Lower leg skin (tissue), 3 donors: ENCODE data around the gene GABRG3.

Source experiments
- POLR2A ChIP-seq, 2 donors: fragments of 450-650 bp; IDR thresholded peaks; one replicate each; pipeline ENCODE4 v1.6.1; 2016 to 2017; ENCODE audit warnings: antibody characterized with exemption in 2 of 2, mild to moderate bottlenecking in 1 of 2, moderate library complexity in 1 of 2
- TF ChIP-seq, protein P1 (sequence below), 3 donors: fragments of 450-650 bp; IDR thresholded peaks; one replicate each; pipeline ENCODE4 v1.5.1; 2016; ENCODE audit warnings: antibody characterized with exemption in 3 of 3, mild to moderate bottlenecking in 3 of 3, moderate library complexity in 2 of 3

- TF ChIP-seq, protein P1, sequence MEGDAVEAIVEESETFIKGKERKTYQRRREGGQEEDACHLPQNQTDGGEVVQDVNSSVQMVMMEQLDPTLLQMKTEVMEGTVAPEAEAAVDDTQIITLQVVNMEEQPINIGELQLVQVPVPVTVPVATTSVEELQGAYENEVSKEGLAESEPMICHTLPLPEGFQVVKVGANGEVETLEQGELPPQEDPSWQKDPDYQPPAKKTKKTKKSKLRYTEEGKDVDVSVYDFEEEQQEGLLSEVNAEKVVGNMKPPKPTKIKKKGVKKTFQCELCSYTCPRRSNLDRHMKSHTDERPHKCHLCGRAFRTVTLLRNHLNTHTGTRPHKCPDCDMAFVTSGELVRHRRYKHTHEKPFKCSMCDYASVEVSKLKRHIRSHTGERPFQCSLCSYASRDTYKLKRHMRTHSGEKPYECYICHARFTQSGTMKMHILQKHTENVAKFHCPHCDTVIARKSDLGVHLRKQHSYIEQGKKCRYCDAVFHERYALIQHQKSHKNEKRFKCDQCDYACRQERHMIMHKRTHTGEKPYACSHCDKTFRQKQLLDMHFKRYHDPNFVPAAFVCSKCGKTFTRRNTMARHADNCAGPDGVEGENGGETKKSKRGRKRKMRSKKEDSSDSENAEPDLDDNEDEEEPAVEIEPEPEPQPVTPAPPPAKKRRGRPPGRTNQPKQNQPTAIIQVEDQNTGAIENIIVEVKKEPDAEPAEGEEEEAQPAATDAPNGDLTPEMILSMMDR (IDR thresholded peaks at IDR 0.05), result no peak
- TF ChIP-seq POLR2A (IDR thresholded peaks at IDR 0.05), result no peak
Observed at GRCh38 chr15:27223179-27223578, 252.2 kb downstream of the GABRG3 start.
